ENCODE data around the gene NR2C2.

Gene NR2C2

GRCh38 chr3:15023249-15023648 is 75.9 kb downstream of the NR2C2 start:
- DNase-seq (ENCODE audit: low spot score), result no peak

DNA sequence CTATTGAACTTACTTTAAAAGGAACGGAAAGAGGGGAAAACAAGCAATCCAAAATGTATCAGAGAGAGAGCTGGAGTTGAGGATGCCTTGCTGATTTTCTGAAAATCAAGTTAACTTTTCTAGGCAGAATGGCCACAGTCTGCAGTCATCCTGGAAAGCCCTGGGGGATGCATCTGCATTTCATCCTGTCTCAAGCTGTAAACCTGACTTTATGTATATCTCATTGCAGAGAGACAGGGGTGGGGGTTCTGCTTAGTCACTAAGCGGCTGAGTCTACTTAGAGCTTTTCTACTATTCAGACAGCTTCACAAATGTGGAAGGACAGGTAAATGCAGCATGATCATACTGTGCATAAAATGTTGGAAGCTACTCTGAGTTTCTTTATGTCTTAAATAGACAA is 76.3 kb downstream of the NR2C2 start:
- no peak for DNase-seq (ENCODE audit: low spot score)

GRCh38 chr3:15029625-15030024 is 82.2 kb downstream of the NR2C2 start:
- no peak for DNase-seq (ENCODE audit: low spot score)

DNA sequence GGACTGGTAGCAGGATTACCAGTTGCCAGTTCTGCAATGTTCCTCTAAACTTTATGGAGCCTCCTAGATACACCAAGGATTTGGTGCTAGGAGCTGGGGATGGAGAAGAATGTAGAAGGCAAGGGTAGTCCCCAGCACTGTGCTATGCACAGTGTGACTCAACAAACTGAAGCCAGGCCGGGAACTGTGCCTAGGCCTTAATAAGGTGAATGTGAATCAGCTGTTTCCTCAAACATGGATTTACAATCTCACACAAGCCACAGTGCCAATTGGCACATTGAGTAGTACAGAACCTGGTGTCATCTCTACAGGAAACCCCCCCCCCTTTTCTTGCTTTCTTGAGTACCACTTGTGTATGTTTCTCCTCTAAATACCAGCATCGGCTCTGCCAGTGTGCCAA is 85.3 kb downstream of the NR2C2 start:
- DNase-seq (ENCODE audit: low spot score), result no peak

- DNase-seq (ENCODE audit: low spot score), result no peak
Observed at GRCh38 chr3:15033103-15033502, 85.7 kb downstream of the NR2C2 start.

DNA sequence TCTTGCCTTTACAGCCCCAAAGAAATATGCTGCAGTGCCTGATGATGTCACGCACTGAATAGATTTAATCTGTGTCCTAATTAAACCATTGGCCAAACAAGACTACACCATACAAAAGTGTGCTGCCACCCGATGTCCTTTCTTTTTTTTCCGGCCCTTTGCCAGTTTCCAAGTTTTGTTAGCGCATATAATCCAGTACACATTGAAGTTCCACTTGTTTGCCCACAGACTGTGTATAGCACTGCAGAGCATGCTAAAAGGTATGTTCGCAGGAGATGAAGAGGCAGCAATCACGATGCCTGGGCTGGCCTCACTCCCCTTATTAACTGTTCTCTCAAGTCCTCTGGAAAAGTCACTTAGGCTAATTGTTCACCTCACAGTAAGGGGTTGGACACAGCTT is 90.9 kb downstream of the NR2C2 start:
- DNase-seq (ENCODE audit: low spot score), result no peak

DNA sequence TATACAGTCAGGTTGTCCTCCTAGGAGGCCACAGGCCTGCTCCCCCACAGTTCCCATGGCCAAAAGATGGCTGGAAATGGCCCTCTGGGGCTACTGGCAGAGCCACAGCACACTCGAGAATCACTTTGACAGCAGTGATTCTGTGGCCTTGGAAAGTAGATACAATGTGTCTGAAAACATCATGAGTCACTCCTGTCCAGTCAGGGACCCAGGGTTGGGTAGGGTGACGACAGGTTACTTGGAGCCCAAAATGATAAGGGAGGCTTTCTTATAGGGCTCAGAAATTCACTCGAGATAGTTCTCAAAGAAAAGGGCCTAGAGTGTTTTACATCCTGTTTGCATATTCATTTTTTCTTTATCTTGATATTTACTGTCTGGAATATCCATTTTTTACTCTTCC is 93.5 kb downstream of the NR2C2 start:
- DNase-seq (ENCODE audit: low spot score), result no peak

DNA sequence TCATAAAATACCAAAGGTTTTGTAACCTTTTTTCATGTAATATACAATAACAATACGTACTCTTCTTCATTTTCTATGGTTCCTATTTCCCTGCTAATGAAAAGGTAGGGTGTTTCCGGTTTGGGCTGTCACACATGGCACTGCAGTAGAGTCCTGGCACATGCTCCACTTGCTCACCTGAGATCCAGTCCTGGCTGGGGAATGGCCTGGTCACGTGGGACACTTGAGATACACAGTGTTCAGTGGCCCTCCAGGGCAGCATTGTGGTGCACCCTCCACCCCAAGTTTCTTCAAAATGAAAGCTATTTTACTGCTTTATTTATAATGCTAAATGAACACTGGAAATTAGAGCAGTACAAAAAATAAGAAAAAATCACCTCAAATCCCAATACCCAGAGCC is 94.6 kb downstream of the NR2C2 start:
- no peak for DNase-seq (ENCODE audit: low spot score)

GRCh38 chr3:15042936-15043335 is 95.6 kb downstream of the NR2C2 start:
- DNase-seq (ENCODE audit: low spot score), result no peak

DNA sequence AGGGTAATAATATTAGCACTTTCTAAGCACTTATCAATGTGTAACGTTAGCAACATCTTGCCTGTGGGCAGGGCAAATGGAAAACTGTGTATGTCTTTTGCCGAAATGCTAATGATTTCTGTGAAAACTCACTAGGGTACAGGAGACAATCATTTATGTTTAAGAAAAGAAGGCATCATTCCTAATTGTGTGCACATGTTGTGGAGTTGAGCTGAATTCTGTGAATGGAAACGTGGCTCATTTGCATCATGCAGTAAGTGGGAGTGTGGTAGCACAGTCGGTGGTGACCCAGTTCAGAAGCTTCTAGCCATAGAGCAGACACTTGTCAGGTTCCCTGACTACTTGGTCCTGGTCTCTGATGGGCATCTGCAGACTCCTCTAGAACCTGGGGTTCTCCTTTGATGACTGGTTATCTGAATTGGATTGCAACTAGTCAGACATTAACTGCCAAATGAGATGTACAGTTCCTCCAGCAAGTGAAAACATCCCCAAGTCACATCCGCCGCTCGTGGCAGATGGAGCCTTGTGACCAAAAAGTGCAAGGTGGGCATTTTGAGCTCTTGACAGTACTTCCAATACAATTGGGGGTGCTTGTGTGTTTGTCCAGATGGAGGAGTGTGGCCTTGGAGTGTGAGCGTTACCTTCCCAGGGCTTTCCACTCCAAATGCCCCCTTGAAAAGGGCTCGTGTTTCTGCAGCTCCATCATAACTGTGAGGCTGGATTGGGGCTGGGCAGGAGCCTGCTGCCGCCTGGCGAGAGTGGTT is 96.2 kb downstream of the NR2C2 start:
- no peak for DNase-seq (ENCODE audit: low spot score)

GRCh38 chr3:15044326-15044725 is 96.9 kb downstream of the NR2C2 start:
- DNase-seq (ENCODE audit: low spot score), result no peak

- DNase-seq (ENCODE audit: low spot score), result no peak
Observed at GRCh38 chr3:15045667-15046066, 98.3 kb downstream of the NR2C2 start.

DNA sequence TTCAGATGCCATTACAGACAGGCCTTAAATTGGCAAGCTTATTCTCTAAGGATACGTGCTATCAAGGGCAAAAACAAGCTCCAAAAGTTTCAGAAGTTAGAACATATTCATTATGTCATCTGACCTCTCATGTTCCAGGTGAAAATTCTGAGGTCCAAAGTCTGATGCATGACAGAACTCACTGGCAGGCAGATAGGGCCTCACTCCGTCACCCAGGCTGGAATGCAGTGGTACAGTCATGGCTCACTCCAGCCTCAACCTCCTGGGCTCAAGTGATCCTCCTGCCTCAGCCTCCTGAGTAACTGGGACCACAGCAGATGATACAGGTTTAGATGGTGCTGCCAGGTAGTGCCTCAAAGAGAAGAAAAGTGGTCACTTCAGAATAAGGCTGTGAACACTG is 102.2 kb downstream of the NR2C2 start:
- DNase-seq (ENCODE audit: low spot score), result no peak

GRCh38 chr3:15050405-15051092 is 103.2 kb downstream of the NR2C2 start:
- no peak for DNase-seq (ENCODE audit: low spot score)

DNA sequence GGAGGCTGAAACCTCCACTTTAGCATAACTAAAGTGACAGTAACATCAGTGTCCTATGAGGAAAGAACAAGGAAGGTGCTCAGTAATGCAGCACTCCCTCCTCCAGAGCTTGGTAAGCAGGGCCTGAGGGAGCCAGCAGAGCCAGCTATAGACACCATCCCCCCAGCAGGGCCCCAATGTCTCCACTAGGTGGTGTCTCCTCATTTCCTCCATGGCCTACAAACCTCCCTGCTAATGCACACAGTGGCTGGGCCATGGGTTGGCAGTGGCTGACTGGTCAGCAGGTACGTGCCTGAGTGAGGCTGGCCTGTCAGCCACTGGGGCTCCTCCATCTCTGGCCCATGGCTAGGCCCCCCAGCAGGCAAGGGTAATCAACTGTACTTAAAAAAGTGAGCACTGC is 104.1 kb downstream of the NR2C2 start:
- peak; percentile 60 for DNase-seq (ENCODE audit: low spot score)

- DNase-seq (ENCODE audit: low spot score), result no peak
Observed at GRCh38 chr3:15052335-15053242, 105.2 kb downstream of the NR2C2 start.

DNA sequence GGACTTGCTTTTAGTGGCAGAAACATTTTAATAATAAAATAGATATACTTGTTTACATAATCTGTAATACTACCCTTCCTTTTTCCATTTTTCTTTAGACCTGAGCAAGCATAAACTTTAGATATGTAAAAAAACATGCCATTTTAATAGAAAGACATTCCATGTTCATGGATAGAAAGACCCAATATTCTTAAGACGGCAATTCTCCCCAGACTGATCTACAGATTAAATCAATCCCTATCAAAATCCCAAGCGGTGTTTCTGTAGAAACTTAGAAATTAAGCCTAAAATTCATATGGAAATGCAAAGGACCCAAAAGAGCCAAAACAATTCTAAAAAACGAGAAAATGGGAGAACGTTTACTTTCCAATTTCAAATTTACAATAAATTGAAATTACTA is 106.2 kb downstream of the NR2C2 start:
- DNase-seq (ENCODE audit: low spot score), result no peak

DNA sequence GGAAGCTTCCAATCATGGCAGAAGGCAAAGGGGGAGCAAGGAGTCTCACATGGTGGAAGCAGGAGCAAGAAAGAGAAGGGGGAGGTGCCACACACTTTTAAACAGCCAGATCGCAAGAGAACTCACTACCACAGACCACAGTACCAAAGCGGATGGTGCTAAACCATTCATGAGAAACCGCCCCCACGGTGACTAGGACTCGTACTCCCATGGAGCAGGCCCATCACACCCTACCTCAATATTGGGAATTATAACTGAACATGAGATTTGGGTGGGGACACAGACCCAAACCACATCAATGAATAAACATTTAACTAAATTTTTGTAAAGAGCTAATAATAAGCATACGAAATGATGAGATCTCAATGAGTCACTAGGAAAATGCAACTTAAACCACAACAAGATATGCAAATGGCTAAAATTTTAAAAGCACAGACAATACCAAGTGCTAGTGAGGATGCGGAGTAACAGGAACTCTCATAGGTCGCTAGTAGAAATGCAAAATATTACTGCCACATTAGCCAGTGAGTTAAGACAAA is 107.7 kb downstream of the NR2C2 start:
- DNase-seq (ENCODE audit: low spot score), result peak; percentile 23

- DNase-seq (ENCODE audit: low spot score), result no peak
Observed at GRCh38 chr3:15056676-15057404, 109.5 kb downstream of the NR2C2 start.

GRCh38 chr3:15060029-15060428 is 112.6 kb downstream of the NR2C2 start:
- DNase-seq (ENCODE audit: low spot score), result no peak

DNA sequence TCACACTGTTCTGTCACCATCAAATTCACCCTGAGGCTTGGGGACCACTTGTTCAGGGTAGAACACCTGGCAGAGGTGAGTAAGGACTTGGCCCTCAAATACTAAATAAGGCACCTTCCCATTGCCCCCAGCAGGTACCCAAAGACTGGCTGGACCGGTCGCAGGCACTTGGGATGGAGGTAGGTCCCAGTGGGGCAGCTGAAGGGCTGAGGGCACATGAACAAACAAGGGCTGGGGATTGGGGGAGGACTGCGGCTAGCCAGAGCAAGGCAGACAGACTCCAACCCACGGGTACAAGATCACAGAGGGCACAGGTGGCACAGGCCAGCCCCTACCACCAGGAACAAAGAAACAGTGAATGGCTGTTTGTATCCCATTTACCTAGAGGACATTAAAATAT is 115.9 kb downstream of the NR2C2 start:
- no peak for DNase-seq (ENCODE audit: low spot score)
